ENCODE results near the gene HRH1. TPM values are rescaled to one million over a fixed set of nuclear protein-coding genes. Genes with fewer than 3 reads are reported as not detected.

The HRH1 gene
- total and polyA plus RNA-seq, 10 of the 15 experiments (the other 5 are each of a cell fraction or from before 2014, with no cell fraction given): not detected

DNA sequence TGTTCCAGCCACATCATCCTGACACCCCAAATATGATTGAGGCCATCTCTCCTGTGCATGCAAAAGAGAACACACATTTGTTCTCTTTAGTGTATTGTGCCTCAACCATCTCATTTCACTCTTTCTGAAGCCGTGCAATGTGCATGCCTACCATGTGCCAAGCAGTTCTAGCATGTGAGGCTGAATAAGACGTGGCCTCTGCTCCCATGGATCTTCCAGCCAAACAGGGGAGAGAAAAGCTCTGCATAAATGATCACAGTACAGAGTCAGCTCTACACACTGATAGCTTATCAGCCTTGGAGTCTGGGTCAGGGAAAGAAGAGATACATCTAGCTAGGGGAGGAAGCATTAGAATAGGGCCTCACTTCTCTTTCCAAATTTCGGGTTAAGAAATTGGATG is 69.7 kb downstream of the HRH1 start:
- TF ChIP-seq TAF1 (IDR thresholded peaks at IDR 0.05; ENCODE audit: borderline replicate concordance, low read depth, low read length) (no peak), KLF5 (IDR thresholded peaks at IDR 0.05; ENCODE audit: partially characterized antibody) (no peak)
- no TSS peak for BruUV-seq (replicated peaks)
- no peak overlapping the region for H2AFZ ChIP-seq (ENCODE audit: control insufficient read depth, low read depth, low read length)
- H3K4me3 ChIP-seq: no peak overlapping the region
- no peaks in the 10 kb centered on the region for H3K79me2 ChIP-seq (ENCODE audit: control insufficient read depth, insufficient read depth, low read length)
- no peak for ATAC-seq
- no peak overlapping the region for H3K9ac ChIP-seq (ENCODE audit: control insufficient read depth, insufficient read depth, low read length)
- no peak for DNase-seq (ENCODE audit: low read depth, low spot score)
- intact Hi-C loops (cut with micrococcal nuclease; ENCODE audit: unreplicated experiment) (no loop called here), in situ Hi-C loops (cut with MboI) (no loop called here)
- H3K9me3 ChIP-seq (replicated peaks; ENCODE audit: control insufficient read depth, insufficient read depth, low read length): no peaks in the 10 kb centered on the region
- no peak overlapping the region for H3K4me2 ChIP-seq (ENCODE audit: control insufficient read depth, insufficient read depth)
- 28% methylated on average over 3 of the region's 3 CpGs for WGBS (ENCODE audit: insufficient coverage, insufficient replicate concordance, low lambda C conversion rate, missing lambda C conversion rate)
- no peak for FAIRE-seq
- ChIA-PET RAD21 (ENCODE audit: unreplicated experiment) (interaction anchor here (0.7 kb wide), 1 partner anchor 487 kb away, joined by 3 read pairs; no protein-coding TSS in a partner anchor), POLR2A (no interaction called here), CTCF (no interaction called here), SMC1A (ENCODE audit: uncharacterized antibody, unreplicated experiment) (no interaction called here)
- H3K27me3 ChIP-seq (replicated peaks in 1 of 2; ENCODE audit: control insufficient read depth in 2 of 2, insufficient read depth in 2 of 2, low read length in 1 of 2): no peaks in the 10 kb centered on the region; a peak in 1 of 4 replicates
- 0 out of 2 replicates have a peak, but pooled peaks cover 3% of the 10 kb centered on the region for H3K4me1 ChIP-seq (ENCODE audit: control insufficient read depth, insufficient read depth, low read length)
- no peaks in the 10 kb centered on the region for H3K36me3 ChIP-seq (ENCODE audit: control insufficient read depth in 2 of 2, insufficient read depth in 2 of 2, low read length in 1 of 2)
- H4K20me1 ChIP-seq (ENCODE audit: control insufficient read depth, insufficient read depth): no peaks in the 10 kb centered on the region
- no peak overlapping the region for H3K27ac ChIP-seq (ENCODE audit: control insufficient read depth, insufficient read depth)

DNA sequence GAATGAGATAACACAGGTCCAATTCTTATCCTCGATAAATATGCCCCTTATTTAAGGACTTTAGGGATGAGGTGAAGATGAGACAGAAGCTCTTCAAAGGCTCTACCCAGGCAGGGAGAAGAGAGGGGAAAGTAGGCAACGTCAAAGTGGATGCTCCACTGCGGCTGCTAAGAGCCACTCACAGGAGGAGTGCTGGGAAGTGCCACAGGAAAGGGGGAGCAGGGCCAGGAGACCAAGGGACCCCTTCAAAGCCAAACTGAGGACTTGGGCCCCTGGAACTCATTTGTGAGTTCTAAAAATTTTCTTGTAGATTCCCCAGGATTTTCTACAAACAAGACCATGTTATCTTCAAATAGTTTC is 70.6 kb downstream of the HRH1 start:
- no peak for ATAC-seq
- TF ChIP-seq POLR2AphosphoS5 (IDR thresholded peaks at IDR 0.05; ENCODE audit: low read length) (no peak), CHD1 (IDR thresholded peaks at IDR 0.05; ENCODE audit: low read depth, low read length) (no peak), NRF1 (conservative IDR thresholded peaks at IDR 0.05; ENCODE audit: low read depth, low read length) (no peak), HDAC6 (IDR thresholded peaks at IDR 0.05; ENCODE audit: unreplicated experiment) (no peak), TCF7 (IDR thresholded peaks at IDR 0.05; ENCODE audit: borderline replicate concordance) (no peak), RAD21 (IDR thresholded peaks at IDR 0.05; ENCODE audit: insufficient read depth, low read depth, low read length) (no peak)
- TF ChIP-seq, protein P1, sequence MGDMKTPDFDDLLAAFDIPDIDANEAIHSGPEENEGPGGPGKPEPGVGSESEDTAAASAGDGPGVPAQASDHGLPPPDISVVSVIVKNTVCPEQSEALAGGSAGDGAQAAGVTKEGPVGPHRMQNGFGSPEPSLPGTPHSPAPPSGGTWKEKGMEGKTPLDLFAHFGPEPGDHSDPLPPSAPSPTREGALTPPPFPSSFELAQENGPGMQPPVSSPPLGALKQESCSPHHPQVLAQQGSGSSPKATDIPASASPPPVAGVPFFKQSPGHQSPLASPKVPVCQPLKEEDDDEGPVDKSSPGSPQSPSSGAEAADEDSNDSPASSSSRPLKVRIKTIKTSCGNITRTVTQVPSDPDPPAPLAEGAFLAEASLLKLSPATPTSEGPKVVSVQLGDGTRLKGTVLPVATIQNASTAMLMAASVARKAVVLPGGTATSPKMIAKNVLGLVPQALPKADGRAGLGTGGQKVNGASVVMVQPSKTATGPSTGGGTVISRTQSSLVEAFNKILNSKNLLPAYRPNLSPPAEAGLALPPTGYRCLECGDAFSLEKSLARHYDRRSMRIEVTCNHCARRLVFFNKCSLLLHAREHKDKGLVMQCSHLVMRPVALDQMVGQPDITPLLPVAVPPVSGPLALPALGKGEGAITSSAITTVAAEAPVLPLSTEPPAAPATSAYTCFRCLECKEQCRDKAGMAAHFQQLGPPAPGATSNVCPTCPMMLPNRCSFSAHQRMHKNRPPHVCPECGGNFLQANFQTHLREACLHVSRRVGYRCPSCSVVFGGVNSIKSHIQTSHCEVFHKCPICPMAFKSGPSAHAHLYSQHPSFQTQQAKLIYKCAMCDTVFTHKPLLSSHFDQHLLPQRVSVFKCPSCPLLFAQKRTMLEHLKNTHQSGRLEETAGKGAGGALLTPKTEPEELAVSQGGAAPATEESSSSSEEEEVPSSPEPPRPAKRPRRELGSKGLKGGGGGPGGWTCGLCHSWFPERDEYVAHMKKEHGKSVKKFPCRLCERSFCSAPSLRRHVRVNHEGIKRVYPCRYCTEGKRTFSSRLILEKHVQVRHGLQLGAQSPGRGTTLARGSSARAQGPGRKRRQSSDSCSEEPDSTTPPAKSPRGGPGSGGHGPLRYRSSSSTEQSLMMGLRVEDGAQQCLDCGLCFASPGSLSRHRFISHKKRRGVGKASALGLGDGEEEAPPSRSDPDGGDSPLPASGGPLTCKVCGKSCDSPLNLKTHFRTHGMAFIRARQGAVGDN (IDR thresholded peaks at IDR 0.05): no peak
- TF ChIP-seq, protein P2, sequence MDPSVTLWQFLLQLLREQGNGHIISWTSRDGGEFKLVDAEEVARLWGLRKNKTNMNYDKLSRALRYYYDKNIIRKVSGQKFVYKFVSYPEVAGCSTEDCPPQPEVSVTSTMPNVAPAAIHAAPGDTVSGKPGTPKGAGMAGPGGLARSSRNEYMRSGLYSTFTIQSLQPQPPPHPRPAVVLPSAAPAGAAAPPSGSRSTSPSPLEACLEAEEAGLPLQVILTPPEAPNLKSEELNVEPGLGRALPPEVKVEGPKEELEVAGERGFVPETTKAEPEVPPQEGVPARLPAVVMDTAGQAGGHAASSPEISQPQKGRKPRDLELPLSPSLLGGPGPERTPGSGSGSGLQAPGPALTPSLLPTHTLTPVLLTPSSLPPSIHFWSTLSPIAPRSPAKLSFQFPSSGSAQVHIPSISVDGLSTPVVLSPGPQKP (IDR thresholded peaks at IDR 0.05; ENCODE audit: low read depth, low read length): no peak
- Histone ChIP-seq H3K4me1 (ENCODE audit: control insufficient read depth, insufficient read depth, low read length) (0 out of 2 replicates have a peak, but pooled peaks cover 3% of the 10 kb centered on the region), H3K27me3 (replicated peaks in 1 of 2; ENCODE audit: control insufficient read depth in 2 of 2, insufficient read depth in 2 of 2, low read length in 1 of 2) (no peaks in the 10 kb centered on the region; a peak in 1 of 4 replicates), H3K4me3 (no peak overlapping the region), H3K4me2 (ENCODE audit: control insufficient read depth, insufficient read depth) (no peak overlapping the region), H3K79me2 (ENCODE audit: control insufficient read depth, insufficient read depth, low read length) (no peaks in the 10 kb centered on the region), H3K9ac (ENCODE audit: control insufficient read depth, insufficient read depth, low read length) (no peak overlapping the region), H4K20me1 (ENCODE audit: control insufficient read depth, insufficient read depth) (no peaks in the 10 kb centered on the region), H3K9me3 (replicated peaks; ENCODE audit: control insufficient read depth, insufficient read depth, low read length) (no peaks in the 10 kb centered on the region), H3K27ac (ENCODE audit: control insufficient read depth, insufficient read depth) (no peak overlapping the region), H3K36me3 (ENCODE audit: control insufficient read depth in 2 of 2, insufficient read depth in 2 of 2, low read length in 1 of 2) (no peaks in the 10 kb centered on the region), H2AFZ (ENCODE audit: control insufficient read depth, low read depth, low read length) (no peak overlapping the region)
- WGBS (ENCODE audit: insufficient coverage, insufficient replicate concordance, low lambda C conversion rate, missing lambda C conversion rate): 80% methylated on average over 3 of the region's 3 CpGs
- no TSS peak for BruUV-seq (replicated peaks)
- CTCF ChIA-PET: no interaction called here
- no peak for DNase-seq (ENCODE audit: low read depth, low spot score)
- intact Hi-C loops (cut with micrococcal nuclease; ENCODE audit: unreplicated experiment): no loop called here
- SMC1A ChIA-PET (ENCODE audit: uncharacterized antibody, unreplicated experiment): no interaction called here
- no peak for FAIRE-seq
- in situ Hi-C loops (cut with MboI): no loop called here
- POLR2A ChIA-PET: no interaction called here
- RAD21 ChIA-PET (ENCODE audit: unreplicated experiment): no interaction called here
